GM20431 (cell line): Measurements from ENCODE around the gene ADSS1.
"Not testable (repeated sequence)": the region's sequence is repeated elsewhere in the genome, so short reads cannot be mapped to it uniquely, and the experiment has no call there.

Experiments
- in situ Hi-C: fragments of 300-500 bp; cut with MseI, MboI; formaldehyde crosslinking; loops from one replicate; pipeline ENCODE4 v1.15.0; 2020; ENCODE audit warnings: low sequenced_read_pairs; ENCODE audit not compliant: unreplicated experiment

Gene ADSS1

DNA sequence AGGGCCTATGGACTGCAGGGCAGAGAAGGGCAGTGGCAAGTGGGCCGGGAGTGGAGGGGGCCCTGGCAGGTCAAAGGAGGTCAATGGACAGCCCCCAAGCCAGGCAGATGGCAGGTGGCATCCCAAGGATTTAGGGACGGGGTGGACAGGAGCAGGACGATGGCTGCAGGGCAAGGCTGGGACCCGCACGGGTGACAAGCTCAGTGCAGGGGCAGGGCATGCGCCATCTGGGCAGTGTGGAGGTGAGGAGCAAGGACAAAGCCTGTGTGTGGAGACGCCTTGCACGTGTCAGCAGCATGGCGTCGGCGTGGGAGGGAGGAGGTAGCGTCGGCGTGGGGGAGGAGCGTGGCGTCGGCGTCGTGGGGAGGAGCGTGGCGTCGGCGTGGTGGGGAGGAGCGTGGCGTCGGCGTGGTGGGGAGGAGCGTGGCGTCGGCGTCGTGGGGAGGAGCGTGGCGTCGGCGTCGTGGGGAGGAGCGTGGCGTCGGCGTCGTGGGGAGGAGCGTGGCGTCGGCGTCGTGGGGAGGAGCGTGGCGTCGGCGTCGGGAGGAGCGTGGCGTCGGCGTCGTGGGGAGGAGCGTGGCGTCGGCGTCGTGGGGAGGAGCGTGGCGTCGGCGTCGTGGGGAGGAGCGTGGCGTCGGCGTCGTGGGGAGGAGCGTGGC lies 5.3 kb downstream of the ADSS1 start:
- in situ Hi-C loops, result not testable (repeated sequence)

- in situ Hi-C loops, result no loop called here
These were observed 5.8 kb downstream of the ADSS1 start for GRCh38 chr14:104729835-104730181.

- in situ Hi-C loops, result no loop called here
These were observed 6.5 kb downstream of the ADSS1 start for GRCh38 chr14:104730487-104730886.

GRCh38 chr14:104731320-104732294 lies 7.6 kb downstream of the ADSS1 start:
- in situ Hi-C loops, result no loop called here

- in situ Hi-C loops, result no loop called here
These were observed 8.4 kb downstream of the ADSS1 start for GRCh38 chr14:104732355-104732804.

DNA sequence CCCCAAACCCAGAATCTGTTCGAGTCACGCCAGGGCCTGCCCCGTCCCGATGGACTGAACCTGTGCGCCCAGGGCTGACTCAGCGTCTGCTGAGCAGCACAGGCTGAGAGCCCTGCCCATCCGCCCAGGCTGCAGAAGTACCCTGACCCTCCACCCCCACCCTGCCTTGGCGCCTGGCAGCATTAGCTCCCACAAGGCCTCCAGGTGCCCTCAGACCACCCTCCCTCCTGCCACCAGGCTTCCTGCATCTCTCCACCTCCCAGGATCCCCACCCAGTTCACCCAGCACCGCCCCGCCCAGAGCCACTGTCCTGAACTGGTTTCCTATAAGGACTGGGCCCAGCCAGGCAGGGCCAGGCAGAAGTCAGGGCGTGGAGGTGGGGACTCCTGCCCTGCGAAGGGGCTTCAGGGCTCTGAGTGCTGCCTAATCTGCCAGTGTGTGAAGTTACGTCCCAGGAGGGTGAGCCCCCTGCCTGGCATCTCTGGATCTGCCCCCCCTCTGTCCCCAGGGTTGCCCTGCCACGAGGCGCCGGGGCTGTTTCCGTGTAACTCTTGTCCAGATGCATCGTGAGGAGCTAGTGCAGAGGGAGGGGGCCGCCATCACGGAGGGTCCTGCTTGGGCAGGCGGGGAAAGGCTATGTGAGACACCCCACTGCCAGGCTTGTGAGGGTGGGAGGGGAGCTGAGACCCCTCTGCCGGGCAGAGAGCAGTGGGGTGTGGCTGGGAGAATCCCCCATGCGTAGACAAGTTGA lies 9.1 kb downstream of the ADSS1 start:
- in situ Hi-C loops, result no loop called here

DNA sequence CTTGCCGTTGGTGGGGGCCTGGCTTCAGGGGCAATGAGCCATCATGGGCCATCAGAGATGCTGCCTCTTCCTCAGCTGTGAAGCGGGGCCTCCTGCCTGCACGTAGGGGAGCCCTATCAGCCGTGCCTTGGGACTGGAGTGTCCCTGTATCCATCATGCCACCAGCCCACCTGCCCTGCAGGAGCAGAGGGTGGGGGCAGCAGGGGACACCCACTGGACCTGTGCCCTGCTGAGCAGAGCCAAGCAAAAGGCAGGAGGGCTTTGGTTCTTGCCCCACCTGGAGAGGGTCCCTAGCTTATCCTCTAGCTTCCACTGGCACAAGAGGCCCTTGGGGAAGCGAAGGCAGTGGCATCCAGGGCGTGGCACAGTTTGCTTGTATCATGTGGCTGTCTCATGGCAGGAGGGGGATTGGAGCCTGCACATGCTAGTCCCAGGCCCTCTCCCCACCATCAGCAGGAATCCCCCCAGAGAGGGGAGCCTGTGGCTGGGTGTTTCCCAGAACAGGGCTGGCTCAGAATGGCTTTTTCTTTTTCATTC lies 10.1 kb downstream of the ADSS1 start:
- in situ Hi-C loops, result no loop called here

DNA sequence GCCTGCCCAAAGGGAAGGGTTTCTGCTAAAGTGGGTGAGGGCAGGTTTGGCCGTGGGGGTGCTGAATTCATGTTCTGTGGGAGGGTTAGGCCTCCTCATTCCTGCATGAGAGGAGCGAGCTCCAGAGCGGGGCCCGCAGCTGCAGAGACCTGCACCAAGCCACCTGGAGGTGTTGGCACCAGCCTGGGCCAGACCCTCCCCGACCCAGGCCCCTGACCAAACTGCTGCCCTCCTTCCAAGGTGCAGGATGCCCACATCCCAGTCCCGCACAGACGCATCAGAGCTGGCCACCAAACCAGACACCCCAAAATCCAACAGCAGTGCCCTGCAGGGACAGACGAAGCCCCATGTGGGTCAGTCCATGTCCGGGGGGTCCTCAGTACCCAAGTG lies 10.6 kb downstream of the ADSS1 start:
- in situ Hi-C loops, result no loop called here

GRCh38 chr14:104734991-104735779 lies 11.2 kb downstream of the ADSS1 start:
- in situ Hi-C loops, result no loop called here

- in situ Hi-C loops, result no loop called here
These were observed 12.0 kb downstream of the ADSS1 start for GRCh38 chr14:104735830-104736642.

DNA sequence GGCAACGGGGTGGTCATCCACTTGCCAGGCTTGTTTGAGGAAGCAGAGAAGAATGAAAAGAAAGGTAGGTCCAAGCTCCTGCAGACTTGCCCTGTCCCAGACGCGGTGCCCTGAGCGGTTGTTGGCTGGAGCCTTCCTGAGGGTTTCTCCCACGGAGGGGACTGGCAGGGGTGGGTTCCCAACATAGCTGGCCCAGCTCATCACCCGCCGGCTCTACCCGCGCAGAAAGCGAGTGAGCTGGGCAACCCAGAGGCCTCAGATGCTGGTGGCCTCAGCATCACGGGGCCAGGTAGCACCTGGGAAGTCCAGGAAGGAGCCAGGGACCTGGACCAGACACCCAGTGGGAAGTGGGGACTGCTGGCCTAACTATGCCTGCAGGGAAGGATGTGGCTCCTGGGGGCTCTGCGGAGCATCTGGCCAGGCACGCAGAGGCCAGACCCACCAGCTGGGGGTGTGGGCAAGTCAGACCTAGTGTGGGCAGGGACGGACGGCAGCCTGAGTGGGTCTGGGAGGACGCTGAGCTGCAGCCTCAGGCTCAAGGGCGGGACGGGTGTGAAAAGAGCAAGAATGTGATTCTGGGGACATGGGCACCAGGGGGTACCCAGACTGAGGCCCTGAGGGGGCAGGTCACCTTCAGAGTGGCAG lies 14.5 kb downstream of the ADSS1 start:
- in situ Hi-C loops, result no loop called here

DNA sequence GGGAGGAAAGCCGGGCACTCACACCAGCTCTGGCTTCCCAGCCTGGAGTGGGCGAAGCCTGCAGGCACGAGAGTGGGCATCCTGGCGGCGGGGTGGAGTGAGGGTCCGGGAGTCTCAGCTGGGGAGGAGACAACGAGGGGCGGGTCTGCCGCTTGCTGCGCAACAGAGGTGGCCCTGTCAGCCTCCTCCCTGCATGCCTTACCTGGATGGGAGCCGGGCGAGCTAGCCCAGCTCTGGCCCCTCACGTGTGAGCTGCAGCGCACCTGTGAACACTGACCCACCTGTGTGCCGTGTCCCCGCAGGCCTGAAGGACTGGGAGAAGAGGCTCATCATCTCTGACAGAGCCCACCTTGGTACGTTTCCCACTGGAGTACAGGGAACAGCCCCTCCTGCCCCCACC lies 15.0 kb downstream of the ADSS1 start:
- in situ Hi-C loops, result no loop called here

DNA sequence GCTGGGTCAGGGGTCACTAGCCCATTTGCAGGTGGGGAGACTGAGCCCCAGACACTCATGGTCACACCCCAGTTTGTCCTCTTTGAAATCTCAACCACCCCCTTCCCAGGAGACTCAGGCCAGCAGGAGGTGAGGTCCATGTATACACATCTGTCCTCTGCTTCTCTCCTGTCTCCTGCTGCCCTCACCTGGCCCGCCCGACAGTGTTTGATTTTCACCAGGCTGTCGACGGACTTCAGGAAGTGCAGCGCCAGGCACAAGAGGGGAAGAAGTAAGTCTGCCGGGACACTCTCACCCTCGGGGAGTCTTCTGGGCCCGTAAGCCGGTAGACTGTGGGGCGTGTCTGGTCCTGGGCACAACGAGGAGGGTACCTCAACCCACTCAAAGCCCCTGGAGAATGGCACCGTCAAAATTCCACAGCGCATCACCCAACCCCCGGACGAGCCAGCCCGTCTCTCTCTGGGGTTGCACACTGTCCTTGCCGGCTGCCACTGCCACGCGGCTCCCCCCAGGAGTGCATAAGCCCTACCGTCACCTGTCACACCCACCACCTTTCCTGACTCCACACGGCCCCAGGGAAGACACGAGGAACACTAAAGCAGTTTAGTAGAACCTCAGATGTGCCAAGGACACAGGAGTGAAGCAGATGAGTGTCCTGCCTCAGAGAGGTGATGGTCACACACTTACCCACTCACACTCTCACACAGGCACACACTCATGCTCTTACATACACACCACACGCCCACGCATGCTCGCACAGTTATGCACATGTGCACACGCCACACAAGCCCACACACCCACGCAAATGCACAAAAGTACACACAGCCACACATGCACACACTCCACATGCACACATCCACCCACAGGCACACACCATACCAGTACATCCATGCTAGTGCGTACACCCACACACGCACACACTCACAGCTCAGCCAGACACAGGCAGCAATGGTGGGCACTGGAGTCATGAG lies 15.8 kb downstream of the ADSS1 start:
- in situ Hi-C loops, result no loop called here

GRCh38 chr14:104741108-104741802 lies 17.2 kb downstream of the ADSS1 start:
- in situ Hi-C loops, result no loop called here

DNA sequence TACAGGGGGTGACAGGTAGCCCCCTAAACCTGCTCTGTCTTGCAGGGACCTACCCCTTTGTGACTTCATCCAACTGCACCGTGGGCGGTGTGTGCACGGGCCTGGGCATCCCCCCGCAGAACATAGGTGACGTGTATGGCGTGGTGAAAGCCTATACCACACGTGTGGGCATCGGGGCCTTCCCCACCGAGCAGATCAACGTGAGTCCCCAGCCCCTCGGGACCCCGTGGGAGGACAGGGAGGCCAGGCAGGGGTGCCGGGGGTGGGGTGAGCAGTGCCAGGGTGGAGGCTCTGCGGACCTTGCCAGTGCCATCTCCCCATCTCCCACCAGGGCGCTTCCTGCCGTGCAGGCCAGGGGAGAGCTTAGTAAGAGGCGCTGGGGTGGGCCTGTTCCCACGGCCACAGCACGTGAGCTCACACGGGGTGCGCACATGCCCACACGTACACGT lies 17.8 kb downstream of the ADSS1 start:
- in situ Hi-C loops, result no loop called here

DNA sequence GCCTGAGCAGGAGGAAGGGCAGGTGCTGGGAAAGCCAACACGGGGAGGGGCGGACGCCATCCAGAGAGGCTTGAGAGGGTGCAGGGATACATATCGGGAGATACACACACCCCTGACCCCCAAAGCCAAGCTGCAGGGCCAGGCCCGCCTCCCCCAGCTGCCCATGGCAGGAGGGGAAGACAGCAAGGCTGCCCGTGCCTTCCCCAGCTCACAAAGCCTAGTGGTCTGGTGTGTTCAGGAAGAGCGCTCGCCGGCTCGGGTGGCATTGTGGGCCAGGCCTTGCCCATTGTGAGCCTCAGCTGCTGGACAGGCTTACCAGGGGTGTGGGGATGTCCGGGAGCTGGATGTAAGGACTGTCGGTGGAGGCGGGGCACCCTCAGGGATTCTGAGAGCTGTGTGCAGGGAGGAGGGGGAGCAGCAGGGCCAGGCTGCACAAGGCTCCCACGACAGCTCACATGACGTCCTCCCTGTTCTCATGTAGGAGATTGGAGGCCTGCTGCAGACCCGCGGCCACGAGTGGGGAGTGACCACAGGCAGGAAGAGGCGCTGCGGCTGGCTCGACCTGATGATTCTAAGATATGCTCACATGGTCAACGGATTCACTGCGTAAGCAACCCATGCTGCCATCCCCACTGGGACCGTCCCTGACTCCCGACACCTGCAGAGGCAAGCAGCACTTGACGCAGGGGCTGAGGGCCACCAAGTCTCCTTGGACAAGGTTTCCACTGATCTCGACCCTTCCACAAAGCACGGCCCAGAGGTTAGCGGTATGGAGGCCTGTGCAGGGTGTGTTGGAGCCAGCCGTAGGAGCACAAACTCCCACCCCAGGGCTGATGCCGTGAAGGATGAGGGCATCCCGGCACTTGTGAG lies 18.8 kb downstream of the ADSS1 start:
- in situ Hi-C loops, result no loop called here
